Thoracic aorta (tissue), 2 donors: Measurements from ENCODE around the gene INF2. TPM values are rescaled to one million over a fixed set of nuclear protein-coding genes. Genes with fewer than 3 reads are reported as not detected.
"Not testable (repeated sequence)": the region's sequence is repeated elsewhere in the genome, so short reads cannot be mapped to it uniquely, and the experiment has no call there.

Source experiments
- ATAC-seq: fragments of 150-250 bp; one replicate; pipeline ENCODE4 v1.8.0; 2017; ENCODE audit warnings: low read depth; ENCODE audit not compliant: insufficient number of reproducible peaks, low FRiP score
- DNase-seq: peaks from one replicate; pipeline ENCODE4 v3.0.0-alpha.2; 2020; ENCODE audit warnings: low spot score
- H3K27ac ChIP-seq, 2 donors: fragments of 200-600 bp; sonication (generic); 1 replicate in 1 of 2; 2 replicates in 1 of 2; pipeline ENCODE4 v1.5.1; 2016; ENCODE audit warnings: mild to moderate bottlenecking in 2 of 2, moderate library complexity in 2 of 2
- H3K27me3 ChIP-seq: fragments of 200-600 bp; sonication (generic); replicated peaks from 2 replicates; pipeline ENCODE4 v1.6.0; 2016; ENCODE audit warnings: mild to moderate bottlenecking; ENCODE audit not compliant: insufficient read depth
- H3K36me3 ChIP-seq: fragments of 200-600 bp; sonication (generic); one replicate; pipeline ENCODE4 v1.5.1; 2016
- H3K4me1 ChIP-seq, 2 donors: fragments of 200-600 bp; sonication (generic); 1 replicate in 1 of 2; 2 replicates in 1 of 2; pipeline versions ENCODE4 v1.5.1 to v1.6.0; 2016; ENCODE audit warnings: low read depth in 2 of 2, mild to moderate bottlenecking in 1 of 2; ENCODE audit not compliant: control insufficient read depth in 1 of 2
- H3K4me3 ChIP-seq: fragments of 200-600 bp; sonication (generic); 2 replicates; pipeline ENCODE4 v1.5.1; 2016; ENCODE audit warnings: mild to moderate bottlenecking
- H3K9me3 ChIP-seq: fragments of 200-600 bp; sonication (generic); 2 replicates; pipeline ENCODE4 v1.5.1; 2016
- CTCF ChIP-seq: fragments of 200-600 bp; sonication (generic); IDR thresholded peaks from one replicate; pipeline ENCODE4 v1.5.1; 2019; ENCODE audit warnings: antibody characterized with exemption
- total RNA-seq, 2 donors: library from RNA; depleted of rRNA; stranded (reverse); fragments of >200 nt; gene quantifications; one replicate each; pipeline versions ENCODE4 v1.1.0 to v1.2.3, GENCODE V29; 2016

INF2 gene
- total RNA-seq, 2 donors from 2014 or later: 124 to 162 TPM

- no peak for ATAC-seq
- no peak for DNase-seq
Observed at GRCh38 chr14:104664107-104664506, 25.3 kb upstream of the INF2 start.

GRCh38 chr14:104664588-104664987, 24.8 kb upstream of the INF2 start:
- peaks cover 0 to 4% of the 10 kb centered on the region in 2 donors for H3K4me1 ChIP-seq

More at GRCh38 chr14:104664107-104664506, 25.3 kb upstream of the INF2 start:
- Histone ChIP-seq H3K27ac (no peak overlapping the region), H3K4me1 (peaks cover 0 to 4% of the 10 kb centered on the region in 2 donors), H3K27me3 (no peaks in the 10 kb centered on the region), H3K36me3 (no peaks in the 10 kb centered on the region), H3K4me3 (no peak overlapping the region), H3K9me3 (no peaks in the 10 kb centered on the region)
- no peak for TF ChIP-seq CTCF

GRCh38 chr14:104665114-104665656, 24.2 kb upstream of the INF2 start:
- Histone ChIP-seq H3K36me3 (no peaks in the 10 kb centered on the region), H3K27me3 (no peaks in the 10 kb centered on the region), H3K9me3 (no peaks in the 10 kb centered on the region), H3K4me3 (no peak overlapping the region), H3K4me1 (peaks cover 0 to 4% of the 10 kb centered on the region in 2 donors), H3K27ac (no peak overlapping the region)
- ATAC-seq: no peak
- TF ChIP-seq CTCF: no peak
- DNase-seq: no peak

More at GRCh38 chr14:104664588-104664987, 24.8 kb upstream of the INF2 start:
- H3K9me3 ChIP-seq: no peaks in the 10 kb centered on the region
- TF ChIP-seq CTCF: no peak
- ATAC-seq: no peak
- no peaks in the 10 kb centered on the region for H3K36me3 ChIP-seq
- no peak overlapping the region for H3K4me3 ChIP-seq
- no peak for DNase-seq
- no peaks in the 10 kb centered on the region for H3K27me3 ChIP-seq
- H3K27ac ChIP-seq: no peak overlapping the region

GRCh38 chr14:104665657-104666522, 23.5 kb upstream of the INF2 start:
- ATAC-seq (no peak), DNase-seq (no peak)
- TF ChIP-seq CTCF: peak; percentile 52
- no peak overlapping the region for H3K4me3 ChIP-seq
- H3K9me3 ChIP-seq: no peaks in the 10 kb centered on the region
- peaks cover 0 to 4% of the 10 kb centered on the region in 2 donors for H3K4me1 ChIP-seq
- H3K27ac ChIP-seq: no peak overlapping the region
- no peaks in the 10 kb centered on the region for H3K36me3 ChIP-seq
- H3K27me3 ChIP-seq: no peaks in the 10 kb centered on the region

GRCh38 chr14:104666523-104666895, 22.9 kb upstream of the INF2 start:
- not testable (repeated sequence) for H3K27me3 ChIP-seq, H3K4me1 ChIP-seq, ATAC-seq, DNase-seq, H3K9me3 ChIP-seq, H3K27ac ChIP-seq, H3K36me3 ChIP-seq, H3K4me3 ChIP-seq
